Amniotic stem cell (primary cell): ENCODE results near the gene AFG1L.
"Not testable (repeated sequence)": the region's sequence is repeated elsewhere in the genome, so short reads cannot be mapped to it uniquely, and the experiment has no call there.

ENCODE experiments used
- DNase-seq: peaks from one replicate; lab custom pipeline; 2025; lab: John Stamatoyannopoulos, UW

AFG1L gene

GRCh38 chr6:108416047-108416833 is 121.4 kb downstream of the AFG1L start:
- not testable (repeated sequence) for DNase-seq

- DNase-seq: no peak
These were observed 122.2 kb downstream of the AFG1L start for GRCh38 chr6:108417027-108417426.

GRCh38 chr6:108419474-108419873 is 124.6 kb downstream of the AFG1L start:
- no peak for DNase-seq

GRCh38 chr6:108419934-108420609 is 125.2 kb downstream of the AFG1L start:
- no peak for DNase-seq

- no peak for DNase-seq
These were observed 126.5 kb downstream of the AFG1L start for GRCh38 chr6:108421366-108421765.

- no peak for DNase-seq
These were observed 129.3 kb downstream of the AFG1L start for GRCh38 chr6:108423982-108424705.

- DNase-seq: no peak
These were observed 130.6 kb downstream of the AFG1L start for GRCh38 chr6:108425428-108425827.

- no peak for DNase-seq
These were observed 137.3 kb downstream of the AFG1L start for GRCh38 chr6:108432143-108432542.

GRCh38 chr6:108432792-108433191 is 137.9 kb downstream of the AFG1L start:
- no peak for DNase-seq

- DNase-seq: no peak
These were observed 139.4 kb downstream of the AFG1L start for GRCh38 chr6:108434222-108434621.

- no peak for DNase-seq
These were observed 140.5 kb downstream of the AFG1L start for GRCh38 chr6:108435391-108435790.

GRCh38 chr6:108436771-108437170 is 141.9 kb downstream of the AFG1L start:
- no peak for DNase-seq

- DNase-seq: no peak
These were observed 143.0 kb downstream of the AFG1L start for GRCh38 chr6:108437821-108438220.

GRCh38 chr6:108438918-108439317 is 144.1 kb downstream of the AFG1L start:
- no peak for DNase-seq

- DNase-seq: no peak
These were observed 146.3 kb downstream of the AFG1L start for GRCh38 chr6:108441141-108441540.

GRCh38 chr6:108442770-108443520 is 148.1 kb downstream of the AFG1L start:
- DNase-seq: no peak

GRCh38 chr6:108446629-108447150 is 151.8 kb downstream of the AFG1L start:
- no peak for DNase-seq

- no peak for DNase-seq
These were observed 153.6 kb downstream of the AFG1L start for GRCh38 chr6:108448481-108448880.

GRCh38 chr6:108449717-108450116 is 154.9 kb downstream of the AFG1L start:
- not testable (repeated sequence) for DNase-seq

GRCh38 chr6:108451816-108452215 is 157.0 kb downstream of the AFG1L start:
- DNase-seq: no peak

GRCh38 chr6:108452711-108453195 is 157.9 kb downstream of the AFG1L start:
- no peak for DNase-seq
